NCI-H748 (cell line): ENCODE data around the gene OLFML3.
A peak's percentile ranks its signal among the peaks of the same experiment; 100 is the strongest.

Source experiments
- DNase-seq: peaks from one replicate; lab custom pipeline; 2025; ENCODE audit not compliant: unreplicated experiment; lab: John Stamatoyannopoulos, UW

Gene OLFML3

GRCh38 chr1:113978863-113979702 is at the start of gene OLFML3:
Gene OLFML3 (plus strand): TSS chr1:113979474. CDS start chr1:113979517, 43 bp downstream.
- DNase-seq: peak; percentile 80

- DNase-seq: peak; percentile 65
These were observed 49.4 kb upstream of the OLFML3 start for GRCh38 chr1:113929750-113930498.

- DNase-seq: peak; percentile 31
These were observed 48.6 kb upstream of the OLFML3 start for GRCh38 chr1:113930499-113931161.

- no peak for DNase-seq
These were observed 47.8 kb upstream of the OLFML3 start for GRCh38 chr1:113931451-113931851.

GRCh38 chr1:113934006-113934405 is 45.3 kb upstream of the OLFML3 start:
- DNase-seq: no peak

GRCh38 chr1:113934511-113935055 is 44.7 kb upstream of the OLFML3 start:
- DNase-seq: no peak

- DNase-seq: no peak
These were observed 44.1 kb upstream of the OLFML3 start for GRCh38 chr1:113935176-113935575.

GRCh38 chr1:113935970-113936369 is 43.3 kb upstream of the OLFML3 start:
- DNase-seq: no peak

- no peak for DNase-seq
These were observed 42.1 kb upstream of the OLFML3 start for GRCh38 chr1:113937146-113937545.

GRCh38 chr1:113938192-113938591 is 41.1 kb upstream of the OLFML3 start:
- DNase-seq: no peak

GRCh38 chr1:113940365-113941244 is 38.7 kb upstream of the OLFML3 start:
- no peak for DNase-seq

- DNase-seq: no peak
These were observed 38.1 kb upstream of the OLFML3 start for GRCh38 chr1:113941245-113941559.

GRCh38 chr1:113942527-113942926 is 36.7 kb upstream of the OLFML3 start:
- no peak for DNase-seq

- DNase-seq: no peak
These were observed 36.1 kb upstream of the OLFML3 start for GRCh38 chr1:113943028-113943811.

- no peak for DNase-seq
These were observed 33.9 kb upstream of the OLFML3 start for GRCh38 chr1:113945329-113945728.

- DNase-seq: no peak
These were observed 33.2 kb upstream of the OLFML3 start for GRCh38 chr1:113946112-113946511.

GRCh38 chr1:113946678-113947387 is 32.4 kb upstream of the OLFML3 start:
- no peak for DNase-seq

- DNase-seq: no peak
These were observed 31.7 kb upstream of the OLFML3 start for GRCh38 chr1:113947388-113948107.
